Stimulated activated CD4-positive, alpha-beta T cell treated with anti-CD3 and anti-CD28 coated beads, Interleukin-15, amount 100 ng/mL, for 1 hour (primary cell): ENCODE measurements around the gene ZNF780B.

Experiments
- DNase-seq, 2 donors: peaks; one replicate each; pipeline ENCODE4 v3.0.0-alpha.2; 2020; ENCODE audit warnings: low read depth in 1 of 2, low spot score in 1 of 2

ZNF780B gene

GRCh38 chr19:39982883-39983282 lies 73.1 kb downstream of the ZNF780B start:
- no peak for DNase-seq
